SK-N-DZ (cell line): ENCODE measurements around the gene TTC27.
"Not testable (repeated sequence)": the region's sequence is repeated elsewhere in the genome, so short reads cannot be mapped to it uniquely, and the experiment has no call there.

Experiments used
- DNase-seq: peaks from one replicate; pipeline ENCODE4 v3.0.0-alpha.2; 2015; ENCODE audit warnings: low spot score

The TTC27 gene

DNA sequence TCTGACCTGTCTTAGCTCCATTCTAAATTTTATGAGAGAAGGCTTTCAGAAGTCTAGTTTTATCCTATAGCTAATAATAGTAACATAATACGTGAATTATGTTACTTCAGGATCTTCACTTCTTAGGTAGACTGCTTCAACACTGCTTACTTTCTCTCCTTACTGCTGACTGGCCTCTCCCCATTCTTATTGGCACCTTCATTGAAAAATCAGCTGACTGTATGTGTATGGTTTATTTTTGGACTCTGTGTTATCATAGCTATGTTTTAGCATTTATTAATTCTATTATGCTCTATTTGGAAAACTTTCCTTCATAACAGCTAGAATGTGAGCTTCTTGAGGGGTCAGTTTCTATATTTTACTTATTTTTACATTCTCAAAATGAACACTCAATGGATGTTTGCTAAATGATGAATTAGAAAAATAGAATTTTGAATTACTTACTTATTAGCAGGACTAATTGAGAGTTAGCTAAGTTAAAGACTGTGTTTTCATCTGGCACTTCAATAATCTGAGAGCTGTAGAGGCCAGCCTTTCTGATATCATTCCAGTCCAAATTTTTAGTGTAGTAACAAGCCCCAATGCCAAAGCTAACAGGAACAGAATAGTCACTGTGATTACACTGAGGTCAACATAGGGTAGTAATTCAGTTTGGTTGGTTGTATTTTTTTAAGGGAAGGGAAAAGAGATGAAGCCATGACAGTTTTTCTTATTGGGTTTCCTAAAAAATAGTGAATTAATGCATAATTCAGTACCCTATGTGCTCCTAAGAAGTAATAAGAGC, 92.3 kb downstream of the TTC27 start:
- no peak for DNase-seq

DNA sequence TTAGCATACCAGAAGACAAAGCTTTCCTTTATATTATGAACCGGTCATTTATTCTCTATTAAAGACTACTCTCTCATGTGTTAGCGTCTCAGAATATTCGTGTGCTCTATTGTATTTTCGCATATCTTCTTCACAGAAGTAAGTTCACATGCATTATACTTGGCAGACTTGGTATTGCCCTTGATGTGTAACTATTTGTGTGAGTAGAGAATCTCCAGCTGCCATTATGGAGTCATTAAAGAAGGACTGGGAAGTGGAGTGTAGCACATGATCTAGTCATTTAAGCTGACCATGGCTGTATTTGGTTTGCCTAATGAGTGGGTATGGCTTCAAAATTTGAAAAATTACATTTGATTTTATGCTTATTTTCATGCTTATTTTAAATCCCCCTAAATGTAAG, 92.9 kb downstream of the TTC27 start:
- no peak for DNase-seq

DNA sequence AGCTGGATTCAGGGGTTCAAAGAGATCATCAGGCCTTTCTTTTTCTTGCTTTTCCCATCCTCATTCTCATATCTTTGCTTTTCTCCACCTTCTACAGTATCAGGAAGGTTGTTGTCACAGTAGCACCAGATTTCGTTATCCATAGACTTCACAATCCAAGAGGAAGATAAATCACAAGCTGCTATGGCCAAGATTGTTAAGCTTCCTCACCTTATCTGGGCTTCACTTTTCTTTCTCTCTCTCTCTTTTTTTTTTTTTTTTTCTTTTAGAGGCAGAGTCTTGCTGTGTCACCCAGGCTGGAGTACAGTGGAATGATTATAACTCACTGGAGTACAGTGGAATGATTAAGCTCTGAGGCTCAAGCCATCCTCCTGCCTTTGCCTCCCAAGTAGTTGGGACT, 93.5 kb downstream of the TTC27 start:
- DNase-seq, result no peak

DNA sequence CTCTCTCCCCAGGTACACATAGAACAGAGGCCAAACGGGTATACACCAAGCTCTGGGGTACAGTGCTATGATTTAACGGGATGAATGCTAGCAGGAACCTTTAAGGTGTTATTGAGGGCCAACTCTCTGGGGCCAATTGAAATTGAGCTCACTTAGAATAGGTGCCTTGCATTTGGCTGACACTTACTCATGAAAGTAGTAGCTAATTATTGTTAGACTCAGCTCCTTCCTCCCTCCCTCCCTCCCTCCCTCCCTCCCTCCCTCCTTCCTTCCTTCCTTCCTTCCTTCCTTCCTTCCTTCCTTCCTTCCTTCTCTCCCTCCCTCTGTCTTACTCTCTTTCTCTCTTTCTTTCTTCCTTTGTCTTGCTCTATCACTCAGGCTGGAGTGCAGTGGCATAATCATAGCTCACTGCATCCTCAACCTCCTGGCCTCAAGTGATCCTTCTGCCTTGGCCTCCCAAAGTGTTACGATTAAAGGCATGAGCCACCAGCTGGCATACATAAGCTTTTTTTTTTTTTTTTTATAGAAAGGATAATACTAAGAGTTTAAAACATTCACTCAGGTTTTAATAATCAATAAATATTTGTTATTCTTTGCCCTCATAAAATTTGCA, 95.7 kb downstream of the TTC27 start:
- DNase-seq, result no peak

GRCh38 chr2:32726678-32727077, 98.8 kb downstream of the TTC27 start:
- not testable (repeated sequence) for DNase-seq

GRCh38 chr2:32727157-32727556, 99.3 kb downstream of the TTC27 start:
- no peak for DNase-seq

DNA sequence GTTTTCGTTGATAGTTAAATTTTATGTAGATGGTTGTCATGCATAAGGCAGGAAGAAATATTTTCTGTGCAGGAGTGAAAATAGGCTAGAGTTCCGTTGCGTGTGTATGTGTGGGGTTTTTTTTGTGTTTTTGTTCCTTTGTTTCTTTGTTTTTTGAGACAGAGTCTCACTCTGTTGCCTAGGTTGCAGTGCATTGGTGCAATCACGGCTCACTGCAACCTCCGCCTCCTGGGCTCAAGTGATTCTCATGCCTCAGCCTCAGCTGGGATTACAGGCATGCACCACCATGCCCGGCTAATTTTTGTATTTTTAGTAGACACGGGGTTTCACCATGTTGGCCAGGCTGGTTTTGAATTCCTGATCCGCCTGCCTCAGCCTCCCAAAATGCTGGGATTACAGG, 103.1 kb downstream of the TTC27 start:
- DNase-seq, result not testable (repeated sequence)

GRCh38 chr2:32732120-32732519, 104.3 kb downstream of the TTC27 start:
- no peak for DNase-seq

DNA sequence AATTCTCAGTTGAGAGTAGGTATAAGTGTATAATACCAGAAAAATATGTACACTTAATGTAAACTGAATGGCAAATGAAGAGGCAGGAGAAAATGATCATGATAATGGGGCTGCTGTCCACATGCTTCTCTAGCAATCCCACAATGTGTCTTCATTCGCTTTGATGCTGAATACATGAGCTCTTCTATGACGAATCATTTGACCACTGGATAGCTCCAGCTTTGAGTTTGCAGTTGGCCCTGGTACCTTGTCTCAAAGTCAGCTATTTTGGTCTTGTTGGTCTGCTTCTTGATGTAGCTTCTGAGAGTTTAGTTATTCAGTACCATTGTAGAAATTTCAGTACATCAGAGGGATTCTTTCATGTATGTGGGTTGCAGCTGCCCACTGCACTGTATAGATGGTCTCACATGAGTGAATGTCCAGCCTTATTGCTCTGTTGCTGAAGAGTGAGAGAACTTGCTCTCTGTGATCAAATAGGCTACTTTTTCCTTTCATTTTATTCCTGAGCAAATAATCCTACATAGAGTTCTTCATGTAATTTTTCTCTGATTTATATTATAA, 105.1 kb downstream of the TTC27 start:
- no peak for DNase-seq

- no peak for DNase-seq
These were observed 107.5 kb downstream of the TTC27 start for GRCh38 chr2:32735348-32735747.

GRCh38 chr2:32738939-32739338, 111.1 kb downstream of the TTC27 start:
- DNase-seq, result no peak

- no peak for DNase-seq
These were observed 111.8 kb downstream of the TTC27 start for GRCh38 chr2:32739664-32740063.

DNA sequence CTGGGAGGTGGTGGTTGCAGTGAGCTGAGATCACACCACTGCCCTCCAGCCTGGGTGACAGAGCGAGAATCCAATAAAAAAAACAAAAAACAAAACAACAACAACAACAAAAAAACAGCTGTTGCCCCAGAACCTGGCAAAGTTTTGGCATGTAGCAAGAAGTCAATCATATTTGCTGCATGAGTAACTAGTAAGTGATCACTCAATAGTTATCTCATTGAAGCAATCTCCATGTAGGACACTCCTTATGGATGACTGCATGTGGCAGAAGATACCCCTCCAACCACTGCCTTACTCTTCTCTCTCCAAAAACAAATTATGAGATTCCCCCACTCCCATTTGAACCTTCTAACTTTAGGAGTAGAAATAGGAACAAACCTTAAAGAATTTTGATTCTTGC, 113.7 kb downstream of the TTC27 start:
- no peak for DNase-seq

DNA sequence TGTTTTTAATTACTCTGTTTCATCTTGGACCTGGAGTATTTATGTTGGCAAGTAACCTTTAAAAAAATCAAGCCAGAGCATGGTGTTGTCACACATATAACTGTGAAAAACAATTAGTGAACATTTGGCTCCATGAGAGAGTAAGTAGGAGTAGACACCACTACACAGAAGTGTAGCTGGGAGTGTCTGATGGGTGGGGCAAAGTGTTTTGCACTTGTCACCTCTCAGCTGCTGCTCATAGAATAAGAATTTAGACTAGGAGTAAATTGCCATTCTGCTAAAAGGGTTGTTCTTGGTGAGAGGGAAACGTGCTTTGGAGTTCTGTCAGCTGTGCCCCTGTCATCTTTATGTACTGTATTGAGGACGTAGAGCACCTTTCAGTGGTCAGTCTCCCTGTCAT, 114.5 kb downstream of the TTC27 start:
- no peak for DNase-seq

GRCh38 chr2:32743480-32744236, 115.8 kb downstream of the TTC27 start:
- DNase-seq, result no peak

DNA sequence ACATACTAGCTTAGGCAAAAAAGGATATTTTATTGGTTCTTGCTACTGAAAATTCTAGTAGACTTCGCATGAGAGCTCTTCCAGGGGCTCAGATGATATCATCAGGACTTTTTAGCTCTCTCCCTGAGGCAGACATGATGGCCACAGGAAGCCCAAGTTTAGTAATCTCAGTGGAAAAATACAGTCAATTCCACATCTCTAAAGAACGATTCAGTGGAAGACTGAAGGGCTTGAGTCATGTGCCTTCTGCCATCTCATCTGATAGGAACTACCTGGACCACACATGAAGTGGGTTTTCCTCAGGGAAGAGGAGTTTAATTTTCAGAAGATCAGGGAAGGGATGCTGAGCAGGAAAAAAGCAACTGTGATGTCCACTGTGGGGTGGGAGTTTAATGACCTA, 117.3 kb downstream of the TTC27 start:
- DNase-seq, result no peak

- no peak for DNase-seq
These were observed 117.8 kb downstream of the TTC27 start for GRCh38 chr2:32745675-32746074.

DNA sequence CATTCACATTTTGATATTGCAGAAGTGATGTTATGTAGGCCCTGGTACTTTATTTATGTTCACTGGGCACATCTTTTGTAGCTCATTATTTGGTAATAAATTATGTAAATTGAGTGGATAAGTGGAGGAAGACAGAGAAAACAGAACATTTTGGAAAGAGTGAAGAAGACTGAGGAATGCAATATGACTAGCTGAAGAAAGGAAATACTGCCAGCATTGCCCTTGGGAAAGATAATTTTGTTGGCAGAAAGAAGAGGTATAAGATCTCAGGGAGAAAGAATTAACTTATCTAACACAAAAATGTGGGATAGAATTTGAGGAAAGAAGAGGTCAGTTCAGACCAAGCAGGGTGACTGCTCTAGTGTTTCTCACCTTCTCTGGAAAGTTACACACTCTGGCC, 118.8 kb downstream of the TTC27 start:
- no peak for DNase-seq

DNA sequence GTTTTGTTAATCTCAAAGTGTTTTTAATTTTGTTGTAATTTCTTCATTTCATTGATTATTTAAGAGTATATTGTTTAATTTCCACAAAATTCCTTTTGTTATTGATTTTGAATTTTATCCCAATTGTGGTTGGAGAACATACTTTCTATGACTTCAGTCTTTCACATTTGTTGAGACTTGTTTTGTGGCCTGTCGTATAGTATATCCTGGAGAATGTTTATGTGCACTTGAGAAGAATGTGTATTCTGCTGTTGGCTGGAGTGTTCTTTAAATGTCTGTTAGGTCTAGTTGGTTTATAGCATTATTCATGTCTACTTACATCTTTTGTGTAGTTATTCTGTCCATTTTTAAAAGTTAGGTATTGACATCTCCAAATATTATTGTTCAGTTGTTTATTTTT, 120.3 kb downstream of the TTC27 start:
- no peak for DNase-seq

- DNase-seq, result no peak
These were observed 123.0 kb downstream of the TTC27 start for GRCh38 chr2:32750880-32751279.

DNA sequence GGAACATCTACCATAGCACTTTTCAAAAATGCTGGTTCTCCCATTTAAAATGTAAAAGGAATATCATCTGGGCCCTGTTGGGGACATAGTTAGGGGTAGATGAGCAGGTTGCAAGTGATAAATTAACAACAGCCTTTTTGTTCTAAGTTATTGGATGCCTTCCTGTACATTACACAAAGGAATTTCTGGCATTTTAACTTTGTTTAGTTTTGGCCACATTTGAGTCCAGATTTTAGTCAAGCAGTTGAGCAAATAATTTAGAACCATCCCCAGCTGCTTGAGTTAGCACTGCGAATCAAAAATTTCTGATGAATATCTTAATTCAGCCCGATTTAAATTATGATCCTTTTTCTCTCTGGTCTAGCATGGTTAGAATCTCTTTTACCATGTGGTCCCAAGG, 124.4 kb downstream of the TTC27 start:
- no peak for DNase-seq

DNA sequence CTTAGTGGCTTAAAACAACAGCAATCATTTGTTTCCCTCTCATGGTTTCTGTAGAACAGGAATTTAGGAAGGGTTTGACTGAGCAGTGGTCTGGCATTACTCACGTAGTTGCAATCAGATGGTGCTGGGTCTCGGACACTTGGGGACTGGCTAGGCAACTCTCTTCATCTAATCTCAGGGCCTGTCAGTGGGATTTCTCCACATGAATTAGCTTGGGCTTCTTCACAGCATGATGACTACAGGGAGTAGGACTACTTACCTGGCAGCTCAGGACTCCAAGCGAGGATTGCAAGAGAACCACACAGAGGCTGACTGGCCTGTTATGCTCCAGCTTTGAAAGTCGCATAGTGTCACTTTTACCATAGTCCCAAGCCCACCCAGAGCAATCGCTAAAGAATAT, 125.1 kb downstream of the TTC27 start:
- DNase-seq, result no peak
